ENCODE results near the gene TRIML1. TPM values are rescaled to one million over a fixed set of nuclear protein-coding genes. Genes with fewer than 3 reads are reported as not detected.

Gene TRIML1
- total and polyA plus RNA-seq, 9 of the 15 experiments (the other 6 are each of a cell fraction or from before 2014, with no cell fraction given), result 0.10 TPM; not detected in 8

DNA sequence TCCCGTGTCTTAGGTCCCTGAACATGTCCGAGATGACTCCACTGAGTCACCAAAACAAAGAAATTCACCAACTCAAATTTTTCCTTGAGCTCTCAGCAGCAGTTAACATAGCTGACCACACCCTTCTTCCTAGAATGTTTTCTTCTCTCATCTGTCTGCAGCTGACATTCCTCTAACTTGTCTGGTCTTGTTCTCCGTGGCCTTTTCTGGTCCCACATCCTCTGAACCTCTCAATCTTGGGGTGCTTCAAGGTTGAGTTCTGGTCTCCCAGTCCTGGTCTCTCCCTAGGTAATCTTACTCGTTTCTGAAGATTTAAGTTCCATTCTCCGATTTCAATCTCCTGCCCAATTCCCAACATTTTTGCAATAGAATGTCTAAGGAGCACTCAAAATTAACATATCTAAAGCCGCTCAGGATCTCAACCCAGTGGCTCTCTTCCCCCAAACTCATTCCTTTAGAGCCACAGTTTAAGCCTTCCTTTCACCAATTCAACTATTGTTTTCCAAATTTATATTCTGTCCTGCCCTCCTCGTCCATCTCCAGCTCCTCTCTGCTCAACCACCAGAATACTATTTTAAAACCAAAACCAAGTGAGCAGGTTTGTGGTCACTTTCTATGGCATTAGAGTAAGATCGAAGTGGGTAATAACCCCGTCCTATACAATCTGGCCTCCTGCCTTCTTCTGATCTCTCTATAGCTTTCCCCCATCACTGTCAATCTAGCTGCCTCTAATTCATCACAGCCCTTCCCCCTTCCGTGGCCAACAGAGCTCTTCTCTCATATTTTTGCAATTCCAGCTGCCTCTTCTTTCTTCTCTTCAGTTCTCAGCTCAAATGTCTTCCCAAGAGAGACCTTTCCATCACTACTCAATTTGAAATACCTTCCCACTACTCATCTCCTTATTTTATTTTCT is 31.1 kb upstream of the TRIML1 start:
- in situ Hi-C loops (cut with MboI), result no loop called here

More for the DNA sequence above, 31.1 kb upstream of the TRIML1 start:
- FAIRE-seq, result no peak
- no peak overlapping the region for H3K9ac ChIP-seq (ENCODE audit: insufficient read depth in 1 of 2, low read depth in 2 of 2, low read length in 2 of 2)
- 0% methylated on average over 9 of the region's 10 CpGs for WGBS (ENCODE audit: insufficient coverage, low coverage, missing lambda C conversion rate)
- ChIA-PET CTCF (ENCODE audit: low intra/inter-chr PET ratio) (no interaction called here), POLR2A (no interaction called here)
- no peak for ATAC-seq
- no peak for DNase-seq (ENCODE audit: extremely low read depth in 1 of 4, low spot score in 3 of 4)
- H3K4me3 ChIP-seq, result no peak overlapping the region
- no TSS peak for BruUV-seq (replicated peaks)
- no peak overlapping the region for H3K27ac ChIP-seq (ENCODE audit: extremely low read depth, low read depth, low read length)
- intact Hi-C loops (cut with micrococcal nuclease), result no loop called here
- no peaks in the 10 kb centered on the region for H3K9me3 ChIP-seq (replicated peaks; ENCODE audit: control insufficient read depth, insufficient read depth, low read depth, low read length)
- TF ChIP-seq MXI1 (IDR thresholded peaks at IDR 0.05; ENCODE audit: low read depth, low read length) (no peak), RBBP5 (IDR thresholded peaks at IDR 0.05; ENCODE audit: borderline replicate concordance, insufficient read depth, low read length, poor library complexity, severe bottlenecking) (no peak), ZNF263 (CRISPR knock-in tag; IDR thresholded peaks at IDR 0.05; ENCODE audit: borderline replicate concordance) (no peak), NCOA2 (IDR thresholded peaks at IDR 0.05; ENCODE audit: partially characterized antibody in 2 of 2) (no peak), CHCHD3 (CRISPR knock-in tag; IDR thresholded peaks at IDR 0.05) (no peak), GABPB1 (CRISPR knock-in tag; IDR thresholded peaks at IDR 0.05) (no peak)
- TF ChIP-seq, protein P1, sequence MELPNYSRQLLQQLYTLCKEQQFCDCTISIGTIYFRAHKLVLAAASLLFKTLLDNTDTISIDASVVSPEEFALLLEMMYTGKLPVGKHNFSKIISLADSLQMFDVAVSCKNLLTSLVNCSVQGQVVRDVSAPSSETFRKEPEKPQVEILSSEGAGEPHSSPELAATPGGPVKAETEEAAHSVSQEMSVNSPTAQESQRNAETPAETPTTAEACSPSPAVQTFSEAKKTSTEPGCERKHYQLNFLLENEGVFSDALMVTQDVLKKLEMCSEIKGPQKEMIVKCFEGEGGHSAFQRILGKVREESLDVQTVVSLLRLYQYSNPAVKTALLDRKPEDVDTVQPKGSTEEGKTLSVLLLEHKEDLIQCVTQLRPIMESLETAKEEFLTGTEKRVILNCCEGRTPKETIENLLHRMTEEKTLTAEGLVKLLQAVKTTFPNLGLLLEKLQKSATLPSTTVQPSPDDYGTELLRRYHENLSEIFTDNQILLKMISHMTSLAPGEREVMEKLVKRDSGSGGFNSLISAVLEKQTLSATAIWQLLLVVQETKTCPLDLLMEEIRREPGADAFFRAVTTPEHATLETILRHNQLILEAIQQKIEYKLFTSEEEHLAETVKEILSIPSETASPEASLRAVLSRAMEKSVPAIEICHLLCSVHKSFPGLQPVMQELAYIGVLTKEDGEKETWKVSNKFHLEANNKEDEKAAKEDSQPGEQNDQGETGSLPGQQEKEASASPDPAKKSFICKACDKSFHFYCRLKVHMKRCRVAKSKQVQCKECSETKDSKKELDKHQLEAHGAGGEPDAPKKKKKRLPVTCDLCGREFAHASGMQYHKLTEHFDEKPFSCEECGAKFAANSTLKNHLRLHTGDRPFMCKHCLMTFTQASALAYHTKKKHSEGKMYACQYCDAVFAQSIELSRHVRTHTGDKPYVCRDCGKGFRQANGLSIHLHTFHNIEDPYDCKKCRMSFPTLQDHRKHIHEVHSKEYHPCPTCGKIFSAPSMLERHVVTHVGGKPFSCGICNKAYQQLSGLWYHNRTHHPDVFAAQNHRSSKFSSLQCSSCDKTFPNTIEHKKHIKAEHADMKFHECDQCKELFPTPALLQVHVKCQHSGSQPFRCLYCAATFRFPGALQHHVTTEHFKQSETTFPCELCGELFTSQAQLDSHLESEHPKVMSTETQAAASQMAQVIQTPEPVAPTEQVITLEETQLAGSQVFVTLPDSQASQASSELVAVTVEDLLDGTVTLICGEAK (IDR thresholded peaks at IDR 0.05), result no peak
- TF ChIP-seq, protein P1 (CRISPR knock-in tag; IDR thresholded peaks at IDR 0.05), result no peak
- H3K27me3 ChIP-seq (ENCODE audit: control insufficient read depth in 2 of 2, insufficient read depth in 2 of 2, low read length in 2 of 2), result peaks cover 0 to 19% of the 10 kb centered on the region in 2 experiments; a peak in 2 of 5 replicates
- H4K20me1 ChIP-seq (replicated peaks; ENCODE audit: control insufficient read depth, insufficient read depth, low read length), result no peaks in the 10 kb centered on the region
- no peaks in the 10 kb centered on the region for H3K9me1 ChIP-seq (ENCODE audit: control insufficient read depth, insufficient read depth, low read length)
- H3K79me2 ChIP-seq (ENCODE audit: control insufficient read depth, insufficient read depth, low read length), result no peaks in the 10 kb centered on the region
- no peak overlapping the region for H3K4me2 ChIP-seq (ENCODE audit: insufficient read depth, low read length)
- H2AFZ ChIP-seq (ENCODE audit: low read depth, low read length), result no peak overlapping the region
- H3K4me1 ChIP-seq (replicated peaks in 1 of 2; ENCODE audit: control insufficient read depth in 2 of 2, insufficient read depth in 2 of 2, low read length in 2 of 2), result peaks cover 0 to 6% of the 10 kb centered on the region in 2 experiments; a peak in 2 of 5 replicates
- H3K36me3 ChIP-seq (ENCODE audit: control insufficient read depth, insufficient read depth, low read length), result no peaks in the 10 kb centered on the region
